Prostate gland (tissue), 2 donors: Measurements from ENCODE around the gene FKBP2.

Source experiments
- CTCF ChIP-seq, 4 experiments: fragments of 200-600 bp in 2 of 4; fragments of 450-650 bp in 2 of 4; sonication (generic) in 2 of 4; IDR thresholded peaks; 1 replicate in 3 of 4; 2 replicates in 1 of 4; pipeline ENCODE4 v1.5.1; 2016 to 2019; ENCODE audit warnings: antibody characterized with exemption in 4 of 4, mild to moderate bottlenecking in 2 of 4, moderate library complexity in 2 of 4
- POLR2A ChIP-seq: fragments of 450-650 bp; IDR thresholded peaks from one replicate; pipeline ENCODE4 v1.6.1; 2016; ENCODE audit warnings: antibody characterized with exemption, mild to moderate bottlenecking

GRCh38 chr11:64222651-64223000 lies 18.3 kb upstream of the FKBP2 start:
- no peak for TF ChIP-seq CTCF (IDR thresholded peaks at IDR 0.05)
- TF ChIP-seq POLR2A: no peak
